ENCODE data around the gene PKM. TPM values are rescaled to one million over a fixed set of nuclear protein-coding genes. Genes with fewer than 3 reads are reported as not detected.

The PKM gene
- total RNA-seq, 1 donor from 2014 or later = 1,163 TPM

GRCh38 chr15:72229076-72229946 is 1.7 kb downstream of the PKM start:
- peaks cover 43% of the 10 kb centered on the region for H3F3A ChIP-seq (ENCODE audit: low read depth)
- H3K9ac ChIP-seq = peak overlapping the region; percentile 73
- H3K9me3 Mint-ChIP-seq = no peaks in the 10 kb centered on the region
- H2AFZ ChIP-seq (replicated peaks) = no peak overlapping the region
- H3K9me3 ChIP-seq (ENCODE audit: low read depth) = no peaks in the 10 kb centered on the region
- no peak for TF ChIP-seq CTCF (IDR thresholded peaks at IDR 0.05)
- TF ChIP-seq EZH2phosphoT487 (IDR thresholded peaks at IDR 0.05) = no peak
- TF ChIP-seq EZH2 (IDR thresholded peaks at IDR 0.05) = no peak
- H3K27me3 ChIP-seq = peaks cover 31% of the 10 kb centered on the region
- peak overlapping the region; percentile 95 for H3K4me3 ChIP-seq
- peak overlapping the region; percentile 98 for H3K27ac Mint-ChIP-seq
- peaks cover 67% of the 10 kb centered on the region for H4K20me1 ChIP-seq (ENCODE audit: low read depth)
- H3K36me3 ChIP-seq = no peaks in the 10 kb centered on the region
- no peak for DNase-seq (ENCODE audit: low spot score)
- peaks cover 5% of the 10 kb centered on the region for H3K27me3 Mint-ChIP-seq (ENCODE audit: insufficient read depth, low read depth)
- H3K4me1 ChIP-seq = peaks cover 42% of the 10 kb centered on the region
- H3K4me3 Mint-ChIP-seq = peak overlapping the region; percentile 98
- no peak overlapping the region for H3K27ac ChIP-seq
- peak overlapping the region; percentile 98 for H3K4me2 ChIP-seq
- peaks cover 12% of the 10 kb centered on the region for H3K36me3 Mint-ChIP-seq
- peaks cover 65% of the 10 kb centered on the region for H3K79me2 ChIP-seq (ENCODE audit: low read depth)
- H3K4me1 Mint-ChIP-seq = peaks cover 54% of the 10 kb centered on the region

- Mint-ChIP-seq H3K4me3 (peak overlapping the region; percentile 98), H3K27ac (peak overlapping the region; percentile 68), H3K36me3 (peaks cover 22% of the 10 kb centered on the region), H3K4me1 (peaks cover 66% of the 10 kb centered on the region), H3K9me3 (no peaks in the 10 kb centered on the region), H3K27me3 (ENCODE audit: insufficient read depth, low read depth) (peaks cover 5% of the 10 kb centered on the region)
- peaks cover 81% of the 10 kb centered on the region for H3K79me2 ChIP-seq (ENCODE audit: low read depth)
- TF ChIP-seq EZH2phosphoT487 (IDR thresholded peaks at IDR 0.05) = no peak
- no peak for TF ChIP-seq EZH2 (IDR thresholded peaks at IDR 0.05)
- DNase-seq (ENCODE audit: low spot score) = no peak
- peaks cover 42% of the 10 kb centered on the region for H3F3A ChIP-seq (ENCODE audit: low read depth)
- peaks cover 16% of the 10 kb centered on the region for H3K27me3 ChIP-seq
- peak overlapping the region; percentile 98 for H3K4me2 ChIP-seq
- no peak overlapping the region for H3K9ac ChIP-seq
- no peaks in the 10 kb centered on the region for H3K36me3 ChIP-seq
- peaks cover 42% of the 10 kb centered on the region for H3K4me1 ChIP-seq
- no peak overlapping the region for H2AFZ ChIP-seq (replicated peaks)
- no peaks in the 10 kb centered on the region for H3K9me3 ChIP-seq (ENCODE audit: low read depth)
- no peak overlapping the region for H3K27ac ChIP-seq
- H4K20me1 ChIP-seq (ENCODE audit: low read depth) = peaks cover 80% of the 10 kb centered on the region
- H3K4me3 ChIP-seq = peak overlapping the region; percentile 95
Observed at GRCh38 chr15:72227720-72228119, 3.3 kb downstream of the PKM start.

GRCh38 chr15:72227192-72227586 is 3.8 kb downstream of the PKM start:
- no peaks in the 10 kb centered on the region for H3K9me3 Mint-ChIP-seq
- Histone ChIP-seq H3K36me3 (no peaks in the 10 kb centered on the region), H3K4me3 (peak overlapping the region; percentile 29), H2AFZ (replicated peaks) (no peak overlapping the region), H3K27ac (no peak overlapping the region), H3K9me3 (ENCODE audit: low read depth) (no peaks in the 10 kb centered on the region), H3K27me3 (peaks cover 10% of the 10 kb centered on the region), H3K79me2 (ENCODE audit: low read depth) (peaks cover 87% of the 10 kb centered on the region), H3K4me1 (peaks cover 37% of the 10 kb centered on the region), H3K4me2 (peak overlapping the region; percentile 68), H3F3A (ENCODE audit: low read depth) (peaks cover 36% of the 10 kb centered on the region), H3K9ac (no peak overlapping the region), H4K20me1 (ENCODE audit: low read depth) (peaks cover 80% of the 10 kb centered on the region)
- H3K27ac Mint-ChIP-seq = no peak overlapping the region
- TF ChIP-seq EZH2phosphoT487 (IDR thresholded peaks at IDR 0.05) (no peak), CTCF (IDR thresholded peaks at IDR 0.05) (no peak), EZH2 (IDR thresholded peaks at IDR 0.05) (no peak)
- peaks cover 5% of the 10 kb centered on the region for H3K27me3 Mint-ChIP-seq (ENCODE audit: insufficient read depth, low read depth)
- H3K36me3 Mint-ChIP-seq = peaks cover 26% of the 10 kb centered on the region
- no peak for DNase-seq (ENCODE audit: low spot score)
- peak overlapping the region; percentile 86 for H3K4me3 Mint-ChIP-seq
- H3K4me1 Mint-ChIP-seq = peaks cover 66% of the 10 kb centered on the region

- Histone ChIP-seq H3K4me1 (peaks cover 25% of the 10 kb centered on the region), H3K27ac (no peak overlapping the region), H3F3A (ENCODE audit: low read depth) (peaks cover 6% of the 10 kb centered on the region), H3K4me3 (no peak overlapping the region), H3K27me3 (no peaks in the 10 kb centered on the region), H3K9ac (no peak overlapping the region), H4K20me1 (ENCODE audit: low read depth) (peaks cover 98% of the 10 kb centered on the region), H3K4me2 (no peak overlapping the region), H2AFZ (replicated peaks) (no peak overlapping the region), H3K79me2 (ENCODE audit: low read depth) (peaks cover 98% of the 10 kb centered on the region), H3K36me3 (peaks cover 5% of the 10 kb centered on the region), H3K9me3 (ENCODE audit: low read depth) (no peaks in the 10 kb centered on the region)
- H3K36me3 Mint-ChIP-seq = peaks cover 44% of the 10 kb centered on the region
- peak overlapping the region; percentile 13 for H3K27ac Mint-ChIP-seq
- H3K4me1 Mint-ChIP-seq = peaks cover 66% of the 10 kb centered on the region
- TF ChIP-seq CTCF (IDR thresholded peaks at IDR 0.05) = no peak
- no peak for TF ChIP-seq EZH2phosphoT487 (IDR thresholded peaks at IDR 0.05)
- TF ChIP-seq EZH2 (IDR thresholded peaks at IDR 0.05) = no peak
- peak overlapping the region; percentile 28 for H3K4me3 Mint-ChIP-seq
- no peaks in the 10 kb centered on the region for H3K27me3 Mint-ChIP-seq (ENCODE audit: insufficient read depth, low read depth)
- no peak for DNase-seq (ENCODE audit: low spot score)
- no peaks in the 10 kb centered on the region for H3K9me3 Mint-ChIP-seq
Observed at GRCh38 chr15:72223278-72223677, 7.7 kb downstream of the PKM start.
